ENCODE data around the gene C16orf46. TPM values are rescaled to one million over a fixed set of nuclear protein-coding genes. Genes with fewer than 3 reads are reported as not detected.

The C16orf46 gene
- total and polyA plus RNA-seq, 2 of the 4 experiments (the other 2 are of a cell fraction): 0.27 to 0.72 TPM

- Histone ChIP-seq H3K27ac (ENCODE audit: insufficient read depth, low read length) (no peak overlapping the region), H3K18ac (ENCODE audit: low read depth, low read length) (no peak overlapping the region), H3K79me1 (ENCODE audit: low read depth in 1 of 2, low read length in 2 of 2) (no peaks in the 10 kb centered on the region), H2BK120ac (ENCODE audit: low read depth, low read length) (no peak overlapping the region), H2AFZ (replicated peaks; ENCODE audit: low read length, poor library complexity) (peak overlapping the region; percentile 51), H3K23ac (ENCODE audit: low read depth, low read length) (no peak overlapping the region), H2AK5ac (ENCODE audit: low read depth, low read length) (no peak overlapping the region), H2BK15ac (ENCODE audit: low read depth, low read length) (no peak overlapping the region), H3K36me3 (ENCODE audit: control insufficient read depth, insufficient read depth, low read length) (no peaks in the 10 kb centered on the region), H3K4me2 (ENCODE audit: low read depth, low read length) (no peak overlapping the region), H2AK9ac (replicated peaks; ENCODE audit: low read depth, low read length, poor library complexity) (no peak overlapping the region), H2BK20ac (ENCODE audit: low read depth, low read length) (no peak overlapping the region), H3K14ac (replicated peaks; ENCODE audit: low read depth, low read length) (no peak overlapping the region), H3K56ac (ENCODE audit: extremely low read depth, insufficient read depth, low read length) (no peak overlapping the region), H4K91ac (ENCODE audit: insufficient read depth, low read depth, low read length) (no peak overlapping the region), H4K5ac (ENCODE audit: low read depth, low read length) (no peak overlapping the region), H3K27me3 (ENCODE audit: control insufficient read depth, insufficient read depth, low read length) (peaks cover 2% of the 10 kb centered on the region), H3K9me3 (ENCODE audit: control insufficient read depth, insufficient read depth, low read length) (no peaks in the 10 kb centered on the region), H4K8ac (ENCODE audit: low read depth in 2 of 2, low read length in 2 of 2) (no peak overlapping the region), H2BK5ac (ENCODE audit: low read depth, low read length, poor library complexity, severe bottlenecking) (no peak overlapping the region), H3K9me1 (ENCODE audit: insufficient read depth, low read length) (no peaks in the 10 kb centered on the region), H4K20me1 (ENCODE audit: insufficient read depth, low read length) (no peaks in the 10 kb centered on the region), H3K4ac (ENCODE audit: low read depth, low read length) (no peak overlapping the region), H3K9ac (ENCODE audit: low read depth, low read length) (no peak overlapping the region), H3K4me1 (ENCODE audit: control insufficient read depth, insufficient read depth, low read length) (no peaks in the 10 kb centered on the region), H3K4me3 (ENCODE audit: insufficient read depth, low read depth, low read length) (no peak overlapping the region)
- intact Hi-C loops (cut with micrococcal nuclease): no loop called here
- ChIA-PET POLR2A (ENCODE audit: unreplicated experiment) (no interaction called here), CTCF (no interaction called here)
- ATAC-seq (ENCODE audit: low read depth): no peak
- in situ Hi-C loops (cut with MboI; ENCODE audit: low sequenced_read_pairs): no loop called here
- TF ChIP-seq CHD1 (IDR thresholded peaks at IDR 0.05; ENCODE audit: low read depth, low read length) (no peak), CTCF (conservative IDR thresholded peaks at IDR 0.05; ENCODE audit: low read depth, low read length) (no peak), SMC3 (IDR thresholded peaks at IDR 0.05; ENCODE audit: low read depth, low read length) (no peak), CEBPB (IDR thresholded peaks at IDR 0.05; ENCODE audit: low read depth, low read length) (no peak), POLR2A (IDR thresholded peaks at IDR 0.05; ENCODE audit: low read depth, low read length) (no peak), RFX5 (IDR thresholded peaks at IDR 0.05; ENCODE audit: low read depth, low read length) (no peak), USF2 (IDR thresholded peaks at IDR 0.05; ENCODE audit: low read depth, low read length) (no peak), NFE2L2 (IDR thresholded peaks at IDR 0.05; ENCODE audit: low read depth, low read length) (no peak), MAFK (IDR thresholded peaks at IDR 0.05; ENCODE audit: low read depth, low read length) (no peak), BHLHE40 (IDR thresholded peaks at IDR 0.05; ENCODE audit: low read depth, low read length) (no peak), ELK1 (IDR thresholded peaks at IDR 0.05; ENCODE audit: borderline replicate concordance, low read depth, low read length) (no peak), MAZ (IDR thresholded peaks at IDR 0.05; ENCODE audit: borderline replicate concordance, low read depth, low read length) (no peak), RAD21 (IDR thresholded peaks at IDR 0.05; ENCODE audit: low read length) (no peak), MXI1 (IDR thresholded peaks at IDR 0.05; ENCODE audit: borderline replicate concordance, low read depth, low read length) (no peak), RCOR1 (IDR thresholded peaks at IDR 0.05; ENCODE audit: insufficient replicate concordance, low read length) (no peak), FOS (IDR thresholded peaks at IDR 0.05; ENCODE audit: low read depth, low read length) (no peak)
- dilution Hi-C loops (cut with HindIII; ENCODE audit: low sequenced_read_pairs, unreplicated experiment): no loop called here
- DNase-seq: no peak
- BruUV-seq (replicated peaks): no TSS peak
- no CpG with 5 or more reads among the region's 16 CpGs for WGBS, 2 experiments (ENCODE audit: extremely low coverage in 2 of 2, insufficient read length in 1 of 2)
These were observed 44.5 kb upstream of the C16orf46 start for GRCh38 chr16:81121474-81121990.
